BE2C (cell line): Measurements from ENCODE around the gene DPM1.

Experiments
- DNase-seq: peaks from one replicate; pipeline ENCODE4 v3.0.0-alpha.2; 2020
- H3K27me3 ChIP-seq: fragments of 250-450 bp; sonication (Bioruptor Pico); 2 replicates; pipeline ENCODE4 v1.5.1; 2020; ENCODE audit warnings: mild to moderate bottlenecking
- H3K36me3 ChIP-seq: fragments of 250-450 bp; sonication (Bioruptor Pico); 2 replicates; pipeline ENCODE4 v1.5.1; 2020; ENCODE audit warnings: mild to moderate bottlenecking
- H3K4me1 ChIP-seq: fragments of 250-450 bp; sonication (Bioruptor Pico); 2 replicates; pipeline ENCODE4 v1.5.1; 2020
- H3K4me3 ChIP-seq: 2 replicates; pipeline ENCODE4 v1.5.1; 2011; ENCODE audit warnings: low read depth, low read length
- H3K9me3 ChIP-seq: fragments of 250-450 bp; sonication (Bioruptor Pico); 2 replicates; pipeline ENCODE4 v1.5.1; 2020
- CTCF ChIP-seq: IDR thresholded peaks from 2 replicates; pipeline ENCODE4 v1.5.1; 2012; ENCODE audit warnings: mild to moderate bottlenecking, low read depth, low read length

Gene DPM1

GRCh38 chr20:50891138-50891537 lies 67.2 kb downstream of the DPM1 start:
- H3K9me3 ChIP-seq, result no peaks in the 10 kb centered on the region
- no peak for DNase-seq
- H3K36me3 ChIP-seq, result peaks cover 80% of the 10 kb centered on the region
- H3K27me3 ChIP-seq, result no peaks in the 10 kb centered on the region
- TF ChIP-seq CTCF, result no peak
- no peak overlapping the region for H3K4me3 ChIP-seq
- H3K4me1 ChIP-seq, result no peaks in the 10 kb centered on the region

- no peaks in the 10 kb centered on the region for H3K9me3 ChIP-seq
- no peak overlapping the region for H3K4me3 ChIP-seq
- no peak for DNase-seq
- H3K36me3 ChIP-seq, result peaks cover 47% of the 10 kb centered on the region
- no peak for TF ChIP-seq CTCF
- H3K27me3 ChIP-seq, result no peaks in the 10 kb centered on the region
- no peaks in the 10 kb centered on the region for H3K4me1 ChIP-seq
Measured at GRCh38 chr20:50887576-50887975, 70.8 kb downstream of the DPM1 start.

- no peak for DNase-seq
- TF ChIP-seq CTCF, result no peak
- no peaks in the 10 kb centered on the region for H3K27me3 ChIP-seq
- H3K9me3 ChIP-seq, result no peaks in the 10 kb centered on the region
- H3K4me3 ChIP-seq, result no peak overlapping the region
- no peaks in the 10 kb centered on the region for H3K4me1 ChIP-seq
- H3K36me3 ChIP-seq, result peaks cover 34% of the 10 kb centered on the region
Measured at GRCh38 chr20:50886184-50886790, 72.0 kb downstream of the DPM1 start.

- no peak for DNase-seq
- Histone ChIP-seq H3K9me3 (no peaks in the 10 kb centered on the region), H3K4me3 (no peak overlapping the region), H3K27me3 (no peaks in the 10 kb centered on the region), H3K4me1 (no peaks in the 10 kb centered on the region), H3K36me3 (peaks cover 29% of the 10 kb centered on the region)
- no peak for TF ChIP-seq CTCF
Measured at GRCh38 chr20:50885781-50886180, 72.6 kb downstream of the DPM1 start.

GRCh38 chr20:50885068-50885467 lies 73.3 kb downstream of the DPM1 start:
- no peak for DNase-seq
- no peaks in the 10 kb centered on the region for H3K27me3 ChIP-seq
- no peak for TF ChIP-seq CTCF

More at GRCh38 chr20:50885068-50885467, 73.3 kb downstream of the DPM1 start:
- H3K4me3 ChIP-seq, result no peak overlapping the region
- H3K4me1 ChIP-seq, result no peaks in the 10 kb centered on the region
- peaks cover 22% of the 10 kb centered on the region for H3K36me3 ChIP-seq
- H3K9me3 ChIP-seq, result no peaks in the 10 kb centered on the region
